HPDE6-E6E7 (cell line): Measurements from ENCODE around the gene AIFM3.

Source experiments
- DNase-seq: peaks from one replicate; pipeline ENCODE4 v3.0.0; 2011; ENCODE audit warnings: missing footprints; ENCODE audit errors: extremely low spot score

Gene AIFM3

DNA sequence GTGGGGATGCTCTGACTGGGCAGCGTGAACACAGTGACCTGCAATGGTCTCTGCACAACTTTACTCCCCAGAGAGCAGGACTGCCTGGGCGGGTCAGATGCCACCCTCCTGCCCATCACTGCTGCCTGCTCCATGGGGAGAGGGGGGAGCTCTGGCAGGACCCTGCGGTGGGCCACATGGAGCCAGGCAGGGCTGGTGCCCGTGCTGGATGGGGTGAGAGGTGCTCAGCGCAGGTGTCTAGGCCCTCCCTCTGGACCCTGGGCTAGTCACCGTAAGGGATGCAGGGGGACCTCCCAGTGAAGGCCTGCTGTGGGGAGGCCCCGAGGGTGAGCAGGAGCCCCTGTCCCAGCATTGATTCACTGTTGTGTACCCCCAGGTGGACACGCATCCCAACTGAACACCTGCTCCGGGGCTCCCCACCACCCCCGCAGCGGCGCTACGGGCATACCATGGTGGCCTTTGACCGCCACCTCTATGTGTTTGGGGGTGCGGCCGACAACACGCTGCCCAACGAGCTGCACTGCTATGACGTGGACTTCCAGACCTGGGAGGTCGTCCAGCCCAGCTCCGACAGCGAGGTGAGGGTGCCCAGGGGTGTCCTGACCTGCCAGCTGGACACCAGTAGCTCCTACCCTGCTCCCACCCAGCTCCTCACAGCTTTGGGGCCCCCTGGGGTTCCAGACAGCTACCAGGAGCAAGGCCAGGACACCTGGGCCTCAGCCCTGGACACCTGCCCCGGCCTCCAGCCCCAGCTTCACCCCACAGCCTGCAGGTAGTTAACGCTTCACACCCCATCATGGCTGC, 24.4 kb downstream of the AIFM3 start:
- no peak for DNase-seq

DNA sequence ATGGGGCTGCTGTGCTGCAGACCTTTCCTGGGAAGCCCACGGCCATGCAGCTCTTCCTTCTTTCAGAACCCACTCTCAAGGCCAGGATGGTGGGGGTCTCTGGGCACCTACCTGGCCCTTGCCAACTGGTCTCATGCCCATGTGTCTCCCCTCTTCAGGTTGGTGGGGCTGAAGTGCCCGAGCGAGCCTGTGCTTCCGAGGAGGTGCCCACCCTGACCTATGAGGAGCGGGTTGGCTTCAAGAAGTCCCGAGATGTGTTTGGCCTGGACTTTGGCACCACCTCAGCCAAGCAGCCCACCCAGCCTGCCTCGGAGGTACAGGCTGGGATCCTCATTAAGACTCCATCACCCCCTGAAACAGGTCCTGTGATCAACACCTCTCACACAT, 25.0 kb downstream of the AIFM3 start:
- no peak for DNase-seq

DNA sequence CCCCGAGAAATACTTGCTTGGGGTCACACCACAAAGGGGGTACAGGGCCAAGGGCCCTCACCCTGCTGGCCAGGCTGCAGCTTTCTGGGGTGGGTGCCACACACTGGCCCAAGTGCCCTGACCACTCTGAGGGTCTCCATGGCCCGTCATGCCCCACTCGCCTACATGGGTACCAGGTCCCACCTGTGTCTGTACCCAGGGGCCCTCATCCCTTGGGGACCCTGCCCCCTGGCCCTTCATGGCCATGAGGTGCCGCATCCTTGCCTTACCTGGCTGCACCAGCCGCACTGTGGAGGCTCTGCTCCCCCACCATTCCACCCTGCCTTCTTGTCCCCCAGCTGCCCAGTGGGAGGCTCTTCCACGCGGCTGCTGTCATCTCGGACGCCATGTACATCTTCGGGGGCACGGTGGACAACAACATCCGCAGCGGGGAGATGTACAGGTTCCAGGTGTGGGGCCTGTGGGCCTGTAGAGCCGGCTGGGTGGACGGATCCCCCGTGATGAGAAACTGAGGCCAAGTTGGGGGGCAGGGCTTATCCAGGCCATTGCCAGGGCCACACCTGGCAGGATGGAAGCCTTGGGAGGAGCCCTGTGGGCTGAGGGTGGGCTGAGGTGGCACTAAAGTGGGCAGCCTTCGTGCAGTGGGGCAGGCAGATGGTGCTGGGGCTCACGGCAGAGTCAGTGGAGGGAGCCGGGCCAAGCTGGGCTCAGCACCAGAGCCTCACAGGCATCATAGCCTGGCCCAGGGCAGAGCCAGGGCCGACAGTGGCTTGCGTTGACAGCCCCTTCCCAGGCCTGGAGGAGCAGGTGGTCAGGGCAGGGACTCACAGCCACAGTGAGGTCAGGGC, 25.6 kb downstream of the AIFM3 start:
- DNase-seq: no peak

DNA sequence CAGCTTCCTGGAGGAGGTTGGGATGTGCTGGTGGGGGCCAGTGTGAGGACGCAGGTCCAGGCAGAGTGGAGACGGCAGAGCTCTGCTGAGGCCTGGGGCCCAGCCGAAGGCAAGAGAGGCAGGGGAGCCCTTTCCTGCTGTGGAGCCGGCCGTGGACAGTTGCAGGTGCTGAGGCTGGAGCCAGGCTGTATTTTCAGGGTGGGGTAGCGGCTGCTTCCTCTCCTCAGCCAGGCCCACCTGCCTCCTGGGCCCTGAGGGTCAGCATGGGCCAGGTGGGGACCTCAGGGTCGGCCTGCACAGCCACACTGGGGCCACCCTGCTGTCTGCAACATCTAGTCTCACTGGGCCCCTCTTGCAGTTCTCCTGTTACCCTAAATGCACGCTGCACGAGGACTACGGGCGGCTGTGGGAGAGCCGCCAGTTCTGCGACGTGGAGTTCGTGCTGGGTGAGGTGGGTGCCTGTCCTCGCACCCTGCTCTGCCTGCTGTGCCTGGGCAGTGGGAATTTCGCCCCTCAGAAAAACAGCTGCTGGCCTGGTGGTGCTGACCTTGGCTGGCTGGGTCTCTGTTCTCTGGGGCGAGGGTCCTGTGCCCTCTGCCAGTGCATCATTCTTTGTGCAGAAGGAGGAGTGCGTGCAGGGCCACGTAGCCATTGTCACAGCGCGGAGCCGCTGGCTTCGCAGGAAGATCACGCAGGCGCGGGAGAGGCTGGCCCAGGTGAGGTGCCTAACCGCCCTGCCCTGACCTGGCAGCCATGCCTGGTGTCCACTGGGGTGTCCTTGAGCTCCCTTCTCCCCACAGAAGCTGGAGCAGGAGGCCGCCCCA, 26.5 kb downstream of the AIFM3 start:
- DNase-seq: no peak

DNA sequence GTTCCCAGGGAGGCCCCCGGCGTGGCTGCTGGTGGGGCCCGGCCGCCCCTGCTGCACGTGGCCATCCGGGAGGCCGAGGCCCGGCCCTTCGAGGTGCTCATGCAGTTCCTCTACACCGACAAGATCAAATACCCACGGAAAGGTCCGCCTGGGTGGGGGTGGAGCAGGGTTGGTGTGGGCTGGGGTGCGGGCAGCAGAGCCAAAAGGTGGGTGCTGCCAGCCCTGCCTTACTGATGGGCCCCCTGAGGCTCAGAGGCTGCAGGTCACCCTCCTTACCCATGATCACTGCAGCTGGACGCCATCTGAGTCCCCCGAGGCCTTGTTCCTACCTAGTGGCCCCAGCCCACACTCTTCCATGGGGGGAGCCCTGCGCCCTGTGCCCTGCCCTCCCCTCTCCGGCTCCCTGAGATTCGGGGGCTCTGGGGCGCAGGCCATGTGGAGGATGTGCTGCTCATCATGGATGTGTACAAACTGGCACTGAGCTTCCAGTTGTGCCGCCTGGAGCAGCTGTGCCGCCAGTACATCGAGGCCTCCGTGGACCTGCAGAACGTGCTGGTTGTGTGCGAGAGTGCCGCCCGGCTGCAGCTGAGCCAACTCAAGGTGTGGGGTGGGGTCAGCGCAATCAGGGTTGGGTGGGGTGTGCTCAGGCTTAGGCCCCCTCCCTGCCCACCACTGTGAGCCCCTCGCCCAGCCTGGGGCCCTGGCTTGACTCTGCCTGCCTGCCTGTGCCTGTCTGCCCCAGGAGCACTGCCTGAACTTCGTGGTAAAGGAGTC, 27.3 kb downstream of the AIFM3 start:
- DNase-seq: no peak

DNA sequence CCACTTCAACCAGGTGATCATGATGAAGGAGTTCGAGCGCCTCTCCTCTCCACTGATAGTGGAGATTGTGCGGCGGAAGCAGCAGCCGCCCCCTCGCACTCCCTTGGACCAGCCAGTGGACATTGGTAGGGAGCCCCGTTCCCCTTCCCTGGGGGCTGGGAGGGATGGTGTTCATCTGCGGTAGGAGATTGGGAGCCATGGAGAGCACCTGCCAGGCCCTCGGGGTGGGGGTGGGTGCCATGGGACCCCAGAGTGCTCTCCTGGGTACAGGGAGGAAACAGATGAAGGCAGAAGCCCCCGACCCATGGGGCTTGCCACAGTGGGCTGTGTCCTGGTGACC, 27.8 kb downstream of the AIFM3 start:
- no peak for DNase-seq

DNA sequence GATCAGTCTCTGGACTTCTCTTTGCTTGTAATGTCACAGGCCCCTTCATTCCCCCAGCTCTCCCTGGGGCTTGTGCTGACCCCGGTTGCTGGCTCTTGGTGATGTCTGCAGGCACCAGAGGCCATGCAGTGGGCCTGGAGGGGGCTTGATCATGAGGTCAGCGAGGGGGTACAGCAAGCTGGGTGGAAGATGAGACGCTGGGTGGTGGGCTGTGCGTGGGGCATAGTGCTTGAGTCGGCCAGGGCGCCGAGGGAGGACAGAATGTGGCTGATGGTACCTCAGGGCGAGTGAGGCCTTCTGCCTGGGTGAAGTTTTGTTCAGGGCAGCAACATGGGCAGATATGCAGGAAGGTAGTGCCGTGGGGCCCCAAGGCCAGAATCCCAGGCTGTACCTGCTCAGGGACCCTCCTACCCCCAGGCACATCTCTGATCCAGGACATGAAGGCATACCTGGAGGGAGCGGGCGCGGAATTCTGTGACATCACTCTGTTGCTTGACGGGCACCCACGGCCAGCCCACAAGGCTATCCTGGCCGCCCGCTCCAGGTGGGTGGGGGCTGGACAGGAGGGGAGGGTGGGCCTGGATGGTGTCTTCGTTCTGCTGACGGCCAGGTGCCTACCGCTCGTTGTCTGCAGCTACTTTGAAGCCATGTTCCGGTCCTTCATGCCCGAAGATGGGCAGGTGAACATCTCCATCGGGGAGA, 28.4 kb downstream of the AIFM3 start:
- DNase-seq: no peak

DNA sequence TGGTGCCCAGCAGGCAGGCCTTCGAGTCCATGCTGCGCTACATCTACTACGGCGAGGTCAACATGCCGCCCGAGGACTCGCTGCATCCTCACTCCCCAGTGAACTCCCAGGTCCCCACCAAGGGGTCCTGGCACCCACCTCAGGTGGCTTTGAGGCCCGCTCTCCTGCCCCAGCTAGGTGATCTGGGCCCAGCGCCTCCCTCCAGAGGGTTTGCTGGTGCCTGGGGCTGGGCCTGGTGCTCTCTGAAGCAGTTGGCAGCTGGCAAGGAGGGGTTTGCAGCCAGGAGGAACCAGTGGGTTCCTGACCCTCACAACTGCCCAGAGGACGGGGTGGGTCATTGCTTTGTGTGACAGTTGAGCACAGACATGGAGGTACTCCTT, 29.0 kb downstream of the AIFM3 start:
- DNase-seq: no peak

DNA sequence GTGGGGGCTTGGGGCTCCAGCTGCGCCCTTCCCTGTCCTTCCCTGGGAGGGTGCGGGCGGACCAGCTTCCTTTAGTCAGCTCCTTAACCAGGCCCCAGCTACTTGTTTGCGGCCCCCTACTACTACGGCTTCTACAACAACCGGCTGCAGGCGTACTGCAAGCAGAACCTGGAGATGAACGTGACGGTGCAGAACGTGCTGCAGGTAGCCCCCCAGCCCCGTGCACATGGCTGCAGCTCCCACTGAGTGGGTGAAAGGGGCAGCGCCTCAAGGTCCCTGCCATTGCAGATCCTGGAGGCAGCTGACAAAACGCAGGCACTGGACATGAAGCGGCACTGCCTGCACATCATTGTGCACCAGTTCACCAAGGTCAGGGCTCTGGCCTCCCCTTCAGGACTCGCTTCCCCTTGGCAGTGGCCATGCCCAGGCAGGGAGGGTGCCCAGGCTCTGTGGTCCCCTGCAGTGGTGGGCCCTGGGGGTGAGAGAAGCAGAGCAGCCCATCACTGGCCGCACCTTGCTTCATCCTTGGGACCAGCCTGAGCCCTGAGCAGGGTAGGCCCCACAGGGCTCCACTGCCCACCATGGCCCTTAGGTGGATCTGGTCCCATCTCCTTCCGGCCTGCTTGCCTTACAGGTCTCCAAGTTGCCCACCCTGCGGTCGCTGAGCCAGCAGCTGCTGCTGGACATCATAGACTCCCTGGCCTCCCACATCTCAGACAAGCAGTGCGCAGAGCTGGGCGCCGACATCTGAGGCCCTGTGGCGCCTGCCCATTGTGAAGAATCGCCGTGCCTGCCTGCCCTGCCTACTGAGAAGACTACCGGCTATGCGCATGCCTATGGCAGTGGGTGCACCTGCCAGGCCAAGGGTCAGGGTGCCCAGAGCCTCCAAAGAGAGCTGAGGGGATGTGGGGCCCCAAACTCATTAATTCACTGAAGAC, 29.8 kb downstream of the AIFM3 start:
- no peak for DNase-seq

DNA sequence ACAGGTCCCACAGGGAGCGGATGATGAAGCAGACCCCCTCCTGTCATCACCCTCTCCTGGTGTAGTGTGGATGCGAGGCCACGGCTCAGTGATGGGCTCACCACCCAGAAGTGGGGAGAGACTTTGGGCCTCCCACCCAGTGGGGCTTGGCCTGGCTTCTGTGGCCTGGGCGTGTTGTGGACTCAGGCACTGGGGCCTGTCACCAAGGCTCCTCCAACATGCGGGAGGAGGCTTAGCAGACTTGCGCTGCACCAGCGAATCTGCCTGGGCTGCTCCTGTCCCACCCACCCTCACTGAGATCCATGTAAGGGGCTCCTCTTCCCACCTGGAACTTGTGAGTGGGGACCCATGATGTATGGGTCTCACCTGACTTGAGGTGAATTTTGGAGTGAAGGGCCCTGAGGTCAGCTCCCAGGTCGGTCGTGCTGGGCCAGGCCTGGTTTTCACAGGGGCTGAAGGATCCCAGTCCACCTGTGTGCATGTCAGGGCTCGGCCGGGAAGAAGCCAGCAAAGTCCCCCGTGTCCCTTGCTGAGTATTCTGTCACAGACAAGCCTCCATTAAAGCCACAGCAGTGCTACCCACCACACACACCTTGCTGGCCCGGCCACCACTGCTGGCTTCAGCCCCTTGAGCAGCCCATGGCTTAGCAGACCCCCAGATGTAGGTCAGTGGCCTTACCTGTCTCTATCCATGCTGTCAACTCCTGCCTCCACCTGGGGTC, 30.6 kb downstream of the AIFM3 start:
- no peak for DNase-seq

DNA sequence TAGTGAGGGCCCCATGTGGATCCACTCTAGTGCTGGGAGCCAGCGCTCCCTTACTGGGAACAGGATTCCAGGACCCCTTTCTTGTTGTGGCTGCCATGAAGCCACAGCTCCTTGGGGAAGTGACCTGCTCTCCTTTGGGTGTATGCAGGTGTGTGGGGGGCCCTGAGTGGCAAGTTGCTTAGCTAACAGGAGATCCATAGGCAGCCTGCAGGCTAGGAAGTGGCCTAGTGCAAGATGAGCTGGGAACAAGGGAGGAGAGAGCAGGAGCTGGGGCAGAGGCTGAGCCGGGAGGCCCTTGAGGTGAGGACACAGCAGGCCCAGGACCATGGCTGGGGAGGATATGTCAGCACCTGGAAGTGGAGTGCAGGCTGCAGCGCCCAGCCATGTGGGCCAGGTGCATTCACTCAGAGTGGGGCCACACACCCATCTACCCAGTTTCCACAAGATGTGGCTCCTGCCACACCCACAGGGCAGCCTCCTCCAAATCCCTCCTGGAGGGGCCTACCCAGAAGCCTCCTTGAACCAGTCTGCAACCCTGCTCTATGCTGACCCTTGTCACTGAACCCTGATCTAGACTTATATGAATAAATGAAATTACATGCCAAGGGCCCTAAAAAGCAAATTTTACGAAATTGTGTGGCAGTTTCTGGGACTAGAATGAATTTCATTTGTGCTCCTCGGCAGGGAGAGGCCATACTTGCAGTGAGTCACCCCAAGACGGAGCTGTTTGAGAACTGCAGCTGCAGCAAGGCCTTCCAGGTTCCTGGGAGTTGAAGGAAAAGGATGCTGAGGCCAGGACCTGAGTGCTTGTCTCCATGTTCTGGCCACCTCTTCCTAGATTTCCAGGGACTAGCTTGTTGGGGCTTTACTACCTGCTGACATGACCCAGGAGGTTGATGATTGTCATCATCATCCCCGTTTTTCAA, 31.6 kb downstream of the AIFM3 start:
- DNase-seq: no peak

DNA sequence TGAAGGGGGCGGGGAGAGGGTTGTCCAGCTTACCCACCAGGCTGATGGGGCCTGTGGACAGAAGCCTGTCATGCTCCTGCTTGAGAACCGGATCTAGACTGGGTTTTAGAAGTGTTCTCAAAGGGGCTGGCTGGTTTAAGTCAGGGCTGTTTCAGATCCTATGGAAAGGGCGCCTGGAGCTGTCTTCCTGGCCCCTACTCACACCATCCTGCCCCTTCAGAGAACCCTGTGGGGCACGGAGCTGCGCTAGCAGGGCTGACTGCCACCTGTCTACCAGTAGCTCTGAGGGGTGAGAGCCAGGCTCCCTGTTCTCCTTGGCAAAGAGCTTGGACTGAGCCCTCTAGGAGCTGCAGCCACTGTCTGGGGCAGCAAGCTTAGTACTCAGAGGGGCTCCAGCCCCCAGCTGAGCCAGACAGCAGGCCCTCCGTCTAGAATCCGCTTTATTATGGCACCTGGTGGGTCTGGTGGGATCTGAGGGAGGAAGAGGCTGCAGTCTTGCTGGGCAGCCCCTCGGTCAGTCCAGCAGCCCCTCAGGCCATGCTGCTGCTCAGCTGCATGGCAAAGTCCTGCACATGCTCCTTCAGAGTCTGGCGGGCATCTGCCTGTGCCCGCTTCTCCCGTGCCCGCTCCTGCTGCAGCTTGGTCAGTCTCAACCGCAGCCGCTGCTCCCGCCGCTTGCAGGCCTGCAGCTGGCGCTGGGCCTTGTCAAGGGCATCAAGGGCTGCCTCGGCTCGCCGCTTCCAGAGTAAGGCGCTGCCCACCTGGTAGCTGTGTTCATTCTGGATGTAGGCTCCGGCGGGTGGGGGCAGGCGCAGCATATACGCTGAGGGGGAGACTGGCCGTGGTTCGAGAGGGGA, 32.5 kb downstream of the AIFM3 start:
- no peak for DNase-seq

DNA sequence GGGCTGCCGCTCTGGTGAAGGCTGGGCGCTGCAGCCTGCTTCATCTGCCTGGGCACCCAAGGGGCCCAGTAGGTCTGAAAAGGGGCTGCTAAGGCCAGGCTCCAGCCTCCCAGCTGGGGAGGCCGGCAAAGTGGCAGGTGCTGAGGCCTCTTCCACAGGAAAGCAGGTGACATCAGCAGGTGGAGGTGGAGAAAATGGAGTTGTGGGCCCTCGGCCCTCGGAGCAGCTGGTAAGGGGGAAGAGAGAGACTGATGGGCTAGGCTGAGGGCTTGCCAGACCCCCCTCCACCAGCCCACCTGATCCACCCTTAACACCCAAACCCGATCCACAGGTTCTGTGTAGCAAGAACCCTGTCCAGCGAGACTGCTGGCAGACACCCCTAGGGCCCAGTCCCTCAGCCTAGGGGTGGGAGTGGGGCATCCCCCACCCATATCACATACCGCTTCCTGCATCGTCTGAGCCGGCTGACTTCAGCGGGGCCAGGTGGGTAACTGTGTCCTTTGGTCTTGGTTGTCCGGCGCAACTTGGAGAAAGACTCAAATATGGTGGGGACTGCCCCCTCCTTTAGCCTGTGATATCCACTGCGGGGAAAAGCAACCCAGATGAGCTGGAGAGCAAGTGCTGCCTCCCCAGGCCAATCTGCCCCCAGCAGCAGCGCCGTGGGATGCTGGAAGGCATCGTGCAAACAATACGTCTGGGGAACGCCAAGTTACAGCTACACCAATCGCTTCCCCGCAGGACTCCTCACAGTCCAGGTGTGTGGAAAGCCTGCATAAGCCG, 33.3 kb downstream of the AIFM3 start:
- no peak for DNase-seq

DNA sequence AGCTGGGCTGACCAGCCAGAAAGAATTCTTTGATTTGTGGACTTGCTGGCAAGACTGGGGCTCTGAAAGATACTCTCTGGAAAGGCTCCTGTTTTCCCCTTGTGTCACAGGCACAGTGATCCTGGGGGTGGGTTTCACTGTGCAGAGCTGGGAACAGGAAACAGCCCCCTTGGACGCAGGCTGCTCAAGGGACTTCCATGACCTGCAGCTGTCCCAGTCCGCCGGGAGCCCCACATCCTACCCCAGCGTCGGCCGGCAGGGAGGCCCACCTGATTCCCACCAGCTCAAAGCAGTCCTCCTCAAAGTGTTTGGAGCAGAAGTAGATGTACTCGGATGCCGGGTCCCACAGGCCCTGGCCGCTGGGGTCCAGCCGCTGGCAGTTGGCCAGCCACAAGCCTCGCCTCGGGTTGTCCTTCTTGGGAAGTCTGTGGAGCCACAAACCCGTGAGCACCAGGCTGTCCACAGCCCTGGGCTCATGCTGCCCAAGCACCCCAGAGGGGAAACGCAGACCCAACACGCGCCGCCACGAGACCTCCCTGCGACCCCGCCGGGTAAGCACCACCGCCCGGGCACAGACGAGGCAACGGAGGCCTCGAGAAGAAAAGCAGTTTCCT, 34.0 kb downstream of the AIFM3 start:
- DNase-seq: no peak

DNA sequence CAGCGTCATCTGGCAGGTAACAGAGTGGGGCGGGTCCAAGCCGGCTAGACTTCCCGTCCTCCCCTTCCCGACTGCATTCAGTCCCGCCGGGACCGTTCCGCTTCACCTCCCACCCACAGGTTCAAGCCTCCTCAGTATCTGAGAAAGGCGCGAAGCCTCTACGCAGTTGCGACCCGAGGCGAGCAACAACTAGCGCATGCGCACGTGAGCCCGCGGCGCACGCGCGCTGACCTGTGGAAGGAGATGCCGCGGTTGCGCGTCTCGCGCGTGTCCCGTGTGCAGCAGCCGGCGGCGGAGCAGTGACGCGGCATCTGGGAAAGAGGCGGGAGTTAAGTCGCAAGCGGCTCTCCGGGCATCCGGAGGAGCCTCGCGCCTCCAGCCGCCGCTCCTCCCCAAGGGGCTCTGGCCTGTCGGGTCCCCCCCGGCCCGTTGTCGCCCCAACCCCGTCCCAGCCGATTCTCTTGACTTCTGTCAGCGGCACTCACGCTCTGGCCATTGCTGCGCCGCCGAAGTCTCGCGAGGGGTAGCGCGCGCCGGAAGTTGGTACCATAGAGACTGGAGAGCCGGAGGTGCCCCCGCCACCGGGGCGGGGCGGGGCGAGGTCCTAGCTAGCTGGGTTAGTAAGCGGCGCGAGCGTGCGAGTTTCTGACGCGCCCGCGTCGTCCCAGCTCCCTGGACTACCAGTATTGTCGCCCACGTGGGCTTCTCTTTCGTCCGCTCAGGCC, 34.7 kb downstream of the AIFM3 start, which contains the start of gene THAP7:
TSS of gene THAP7 (minus strand) at position 518 of the 725 bp plus-strand sequence. CDS start at position 311, 207 bp downstream.
- peak; percentile 92 for DNase-seq
